CD14-positive monocyte (primary cell): ENCODE measurements around the gene KLHDC2. TPM values are rescaled to one million over a fixed set of nuclear protein-coding genes. Genes with fewer than 3 reads are reported as not detected.

ENCODE experiments used
- DNase-seq, 3 donors: peaks; one replicate each; pipeline ENCODE4 v3.0.0-alpha.2; 2011 to 2022
- H2AFZ ChIP-seq: 2 replicates; pipeline ENCODE4 v1.6.0; 2012; ENCODE audit warnings: mild to moderate bottlenecking, low read depth, low read length, inconsistent platforms; ENCODE audit not compliant: insufficient read depth, poor library complexity, severe bottlenecking
- H3K27ac ChIP-seq, 2 donors: 1 replicate in 1 of 2; 2 replicates in 1 of 2; pipeline ENCODE4 v1.5.1; 2012 to 2013; ENCODE audit warnings: low read length in 2 of 2, control low read depth in 1 of 2, inconsistent platforms in 1 of 2, low read depth in 1 of 2, mild to moderate bottlenecking in 1 of 2
- H3K27me3 ChIP-seq, 2 donors: one replicate each; pipeline versions ENCODE4 v1.6.0 to v1.6.1; 2011 to 2013; ENCODE audit warnings: low read length in 2 of 2; ENCODE audit not compliant: control insufficient read depth in 2 of 2, insufficient read depth in 2 of 2
- H3K36me3 ChIP-seq, 2 donors: replicated peaks in 1 of 2; 1 replicate in 1 of 2; 2 replicates in 1 of 2; pipeline versions ENCODE4 v1.5.1 to v1.6.1; 2012 to 2013; ENCODE audit warnings: low read length in 2 of 2, control low read depth in 1 of 2, inconsistent platforms in 1 of 2, mild to moderate bottlenecking in 1 of 2; ENCODE audit not compliant: insufficient read depth in 2 of 2, control insufficient read depth in 1 of 2
- H3K4me1 ChIP-seq, 2 donors: 1 replicate in 1 of 2; 2 replicates in 1 of 2; pipeline versions ENCODE4 v1.5.1 to v1.6.1; 2012 to 2013; ENCODE audit warnings: low read length in 2 of 2, control low read depth in 1 of 2, inconsistent platforms in 1 of 2, mild to moderate bottlenecking in 1 of 2, moderate library complexity in 1 of 2; ENCODE audit not compliant: insufficient read depth in 2 of 2, control insufficient read depth in 1 of 2
- H3K4me2 ChIP-seq: replicated peaks from 2 replicates; pipeline ENCODE3; 2012; ENCODE audit warnings: low read length, moderate library complexity, mild to moderate bottlenecking; ENCODE audit not compliant: poor library complexity, severe bottlenecking; ENCODE audit errors: extremely low read depth
- H3K4me3 ChIP-seq, 3 experiments: fragments of 200-600 bp in 1 of 3; sonication (generic) in 1 of 3; replicated peaks in 1 of 3; 1 replicate in 2 of 3; 2 replicates in 1 of 3; pipeline ENCODE4 v1.5.1; 2011 to 2013; ENCODE audit warnings: low read length in 3 of 3, mild to moderate bottlenecking in 3 of 3, control low read depth in 2 of 3, low read depth in 2 of 3, inconsistent platforms in 1 of 3, moderate library complexity in 1 of 3
- H3K79me2 ChIP-seq: 2 replicates; pipeline ENCODE4 v1.6.0; 2012; ENCODE audit warnings: mild to moderate bottlenecking, control low read depth, inconsistent platforms, low read length, moderate library complexity; ENCODE audit not compliant: insufficient read depth
- H3K9ac ChIP-seq: 2 replicates; pipeline ENCODE4 v1.6.0; 2017; ENCODE audit warnings: low read length, mild to moderate bottlenecking; ENCODE audit not compliant: insufficient read depth, poor library complexity, severe bottlenecking
- H3K9me3 ChIP-seq, 2 donors: replicated peaks in 1 of 2; 1 replicate in 1 of 2; 2 replicates in 1 of 2; pipeline versions ENCODE4 v1.5.1 to v1.6.1; 2012 to 2013; ENCODE audit warnings: low read length in 2 of 2, control low read depth in 1 of 2; ENCODE audit not compliant: control insufficient read depth in 1 of 2, insufficient read depth in 1 of 2
- H4K20me1 ChIP-seq: 2 replicates; pipeline ENCODE4 v1.6.0; 2012; ENCODE audit warnings: mild to moderate bottlenecking, low read length, control low read depth, moderate library complexity; ENCODE audit not compliant: insufficient read depth
- H3K27ac Mint-ChIP-seq, 7 donors: one replicate each; pipeline ENCODE4 v1.8.0; 2020; ENCODE audit warnings: mild to moderate bottlenecking in 7 of 7, mixed read lengths in 7 of 7, moderate library complexity in 6 of 7, inconsistent platforms in 2 of 7
- H3K27me3 Mint-ChIP-seq, 3 donors: one replicate each; pipeline ENCODE4 v1.8.0; 2021 to 2022; ENCODE audit warnings: low read depth in 3 of 3, mild to moderate bottlenecking in 3 of 3, mixed read lengths in 3 of 3, moderate library complexity in 3 of 3, inconsistent platforms in 1 of 3
- H3K36me3 Mint-ChIP-seq, 2 donors: one replicate each; pipeline ENCODE4 v1.8.0; 2020; ENCODE audit warnings: mixed read lengths in 2 of 2, inconsistent platforms in 1 of 2, mild to moderate bottlenecking in 1 of 2
- H3K4me1 Mint-ChIP-seq: one replicate; pipeline ENCODE4 v1.8.0; 2020; ENCODE audit warnings: mild to moderate bottlenecking, mixed read lengths
- H3K4me3 Mint-ChIP-seq, 2 donors: one replicate each; pipeline ENCODE4 v1.8.0; 2020; ENCODE audit warnings: mild to moderate bottlenecking in 2 of 2, mixed read lengths in 2 of 2, moderate library complexity in 1 of 2
- H3K9me3 Mint-ChIP-seq, 7 donors: one replicate each; pipeline ENCODE4 v1.8.0; 2020 to 2022; ENCODE audit warnings: mixed read lengths in 7 of 7, mild to moderate bottlenecking in 6 of 7, moderate library complexity in 6 of 7, inconsistent platforms in 2 of 7
- CTCF ChIP-seq: fragments of 200-600 bp; IDR thresholded peaks from one replicate; pipeline ENCODE4 v1.8.0; 2022; ENCODE audit warnings: antibody characterized with exemption, mild to moderate bottlenecking
- WGBS: methylation state at CpG from one replicate; pipeline ENCODE4 v1.1.5; 2013; ENCODE audit warnings: missing lambda C conversion rate; ENCODE audit not compliant: insufficient coverage; 5-methylcytosine and 5-hydroxymethylcytosine counted together
- intact Hi-C, 2 donors: fragments of 100-400 bp; cut with micrococcal nuclease; formaldehyde crosslinking; loops; one replicate each; pipeline versions ENCODE4 v1.15.0 to v1.15.1; 2023
- polyA plus RNA-seq, 3 donors: library from polyadenylated mRNA; depleted of rRNA in 1 of 3; unstranded in 2 of 3; stranded (reverse) in 1 of 3; fragments of 300-500 nt in 2 of 3; fragments of >200 nt in 1 of 3; fragmentation: Illumina TruSeq in 2 of 3; gene quantifications; 1 replicate in 2 of 3; 2 replicates in 1 of 3; pipeline ENCODE4 v1.2.3, GENCODE V29; 2012 to 2021

The KLHDC2 gene
- polyA plus RNA-seq, 3 donors, result 27.3 to 45.9 (median 43.1) TPM

- H3K9me3 ChIP-seq, result no peaks in the 10 kb centered on the region
- WGBS, result no CpG with 5 or more reads among the region's 2 CpGs
- H3K36me3 ChIP-seq, result peaks cover 91 to 100% of the 10 kb centered on the region in 2 donors
- no peaks in the 10 kb centered on the region for H3K4me1 Mint-ChIP-seq
- no peak overlapping the region for H3K4me2 ChIP-seq
- no peak overlapping the region for H3K4me3 Mint-ChIP-seq
- H3K9ac ChIP-seq, result no peak overlapping the region
- intact Hi-C loops, result no loop called here
- no peak overlapping the region for H2AFZ ChIP-seq
- TF ChIP-seq CTCF, result no peak
- peaks cover 76 to 96% of the 10 kb centered on the region in 2 donors for H3K36me3 Mint-ChIP-seq
- H3K27ac ChIP-seq, result no peak overlapping the region
- H3K4me1 ChIP-seq, result no peaks in the 10 kb centered on the region
- H3K27ac Mint-ChIP-seq, result no peak overlapping the region
- H3K4me3 ChIP-seq, result no peak overlapping the region
- no peaks in the 10 kb centered on the region for H3K27me3 ChIP-seq
- no peak for DNase-seq
- peaks cover 9% of the 10 kb centered on the region for H4K20me1 ChIP-seq
- H3K27me3 Mint-ChIP-seq, result peaks cover 0 to 1% (median 0%) of the 10 kb centered on the region in 3 donors
- peaks cover 0 to 1% (median 0%) of the 10 kb centered on the region in 7 donors for H3K9me3 Mint-ChIP-seq
- no peaks in the 10 kb centered on the region for H3K79me2 ChIP-seq
These were observed 60.7 kb downstream of the KLHDC2 start for GRCh38 chr14:49828640-49829039.

Other genes with a start within 250 kb of the KLHDC2 start
- 1,000 to 10,000 TPM; 2,325 to 4,497 (median 2,965) TPM for gene RPS29, start 181.8 kb upstream of the KLHDC2 start, polyA plus RNA-seq
- 10 to 100 TPM in 2 of 3 donors, 1 to 10 TPM in 1; 3.4 to 12.7 (median 10.5) TPM for gene LRR1, start 169.2 kb upstream of the KLHDC2 start, polyA plus RNA-seq
- gene RPL36AL, start 147.5 kb upstream of the KLHDC2 start, polyA plus RNA-seq, result 100 to 1,000 TPM; 237 to 454 (median 408) TPM
- 10 to 100 TPM in 2 of 3 donors, 1 to 10 TPM in 1; 8.9 to 38.0 (median 36.3) TPM for gene MGAT2, start 147.4 kb upstream of the KLHDC2 start, polyA plus RNA-seq
- 1 to 10 TPM; 1.9 to 6.9 (median 6.8) TPM for gene DNAAF2, start 132.9 kb upstream of the KLHDC2 start, polyA plus RNA-seq
- under 1 TPM; 0.18 to 0.57 (median 0.47) TPM for gene POLE2, start 79.9 kb upstream of the KLHDC2 start, polyA plus RNA-seq
- gene KLHDC1, start 75.0 kb upstream of the KLHDC2 start, polyA plus RNA-seq, result 1 to 10 TPM in 2 of 3 donors, under 1 TPM in 1; 0.92 to 1.6 (median 1.5) TPM
- 10 to 100 TPM; 18.3 to 27.6 (median 22.2) TPM for gene NEMF, start 84.6 kb downstream of the KLHDC2 start, polyA plus RNA-seq
- gene ARF6, start 124.9 kb downstream of the KLHDC2 start, polyA plus RNA-seq, result 100 to 1,000 TPM in 2 of 3 donors, 10 to 100 TPM in 1; 76.4 to 136 (median 120) TPM